Esophagus muscularis mucosa (tissue), 4 donors: Measurements from ENCODE around the gene MMP17. TPM values are rescaled to one million over a fixed set of nuclear protein-coding genes. Genes with fewer than 3 reads are reported as not detected.

Source experiments
- DNase-seq: peaks from one replicate; pipeline ENCODE4 v3.0.0-alpha.2; 2017; ENCODE audit errors: extremely low spot score
- H3K27ac ChIP-seq, 4 donors: fragments of 200-600 bp; sonication (generic); replicated peaks in 1 of 4; 1 replicate in 3 of 4; 2 replicates in 1 of 4; pipeline ENCODE4 v1.5.1; 2016 to 2019; ENCODE audit warnings: mild to moderate bottlenecking in 1 of 4
- H3K27me3 ChIP-seq, 4 donors: fragments of 200-600 bp; sonication (generic); one replicate each; pipeline versions ENCODE4 v1.5.1 to v1.6.0; 2016 to 2019
- H3K36me3 ChIP-seq, 4 donors: fragments of 200-600 bp; sonication (generic); one replicate each; pipeline ENCODE4 v1.5.1; 2016 to 2019
- H3K4me1 ChIP-seq, 4 donors: fragments of 200-600 bp; sonication (generic); one replicate each; pipeline ENCODE4 v1.5.1; 2016 to 2019
- H3K4me3 ChIP-seq, 4 donors: fragments of 200-600 bp; sonication (generic); 1 replicate in 2 of 4; 2 replicates in 2 of 4; pipeline ENCODE4 v1.5.1; 2016 to 2019; ENCODE audit warnings: mild to moderate bottlenecking in 4 of 4, moderate library complexity in 1 of 4
- H3K9me3 ChIP-seq, 4 donors: fragments of 200-600 bp; sonication (generic); 1 replicate in 3 of 4; 2 replicates in 1 of 4; pipeline ENCODE4 v1.5.1; 2016 to 2019
- EP300 ChIP-seq: sonication (generic); formaldehyde crosslinking; IDR thresholded peaks from one replicate; pipeline ENCODE4 v1.6.1; 2017; ENCODE audit warnings: antibody characterized with exemption
- POLR2A ChIP-seq: fragments of 450-650 bp; IDR thresholded peaks from one replicate; pipeline ENCODE4 v1.6.1; 2017; ENCODE audit warnings: antibody characterized with exemption, moderate library complexity, mild to moderate bottlenecking, low read depth
- POLR2AphosphoS5 ChIP-seq, 2 donors: sonication (generic); formaldehyde crosslinking; IDR thresholded peaks; one replicate each; pipeline ENCODE4 v1.6.1; 2017; ENCODE audit warnings: antibody characterized with exemption in 2 of 2
- WGBS: methylation state at CpG from one replicate; pipeline ENCODE4 v1.1.5; 2018; 5-methylcytosine and 5-hydroxymethylcytosine counted together
- intact Hi-C: fragments of 100-400 bp; cut with DNase I; formaldehyde crosslinking; loops from one replicate; pipeline ENCODE4 v1.15.1; 2023
- total RNA-seq, 4 donors: library from RNA; depleted of rRNA; stranded (reverse); fragments of >200 nt; gene quantifications; one replicate each; pipeline versions ENCODE4 v1.1.0 to v1.2.1, GENCODE V29; 2016
- TF ChIP-seq, protein P1 (sequence below), 3 experiments: fragments of 200-600 bp in 2 of 3; fragments of 450-650 bp in 1 of 3; sonication (generic) in 2 of 3; IDR thresholded peaks; one replicate each; pipeline ENCODE4 v1.5.1; 2017 to 2019; ENCODE audit warnings: antibody characterized with exemption in 3 of 3, mild to moderate bottlenecking in 2 of 3, moderate library complexity in 1 of 3

Gene MMP17
- total RNA-seq, 4 donors from 2014 or later, result 2.5 to 5.8 (median 5.1) TPM

DNA sequence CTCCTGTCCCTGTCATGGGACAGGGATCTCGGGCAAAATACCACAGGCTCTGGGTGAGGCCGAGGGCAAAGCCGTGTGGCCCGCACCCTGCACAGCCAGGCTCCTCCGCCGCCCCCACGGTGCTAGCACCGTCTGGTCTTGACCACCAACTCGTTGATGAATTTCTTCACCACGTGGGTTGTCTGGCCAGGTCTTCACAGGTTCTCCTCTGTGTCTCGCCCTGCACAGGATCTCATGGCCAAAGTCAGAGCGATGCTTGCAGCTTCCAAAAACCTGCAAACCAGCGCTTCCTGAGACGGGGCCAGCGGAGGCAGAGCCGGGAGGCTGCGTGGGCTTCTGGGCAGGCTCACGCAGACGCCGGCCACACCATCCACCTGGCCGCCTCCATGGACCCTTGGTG, 29.0 kb upstream of the MMP17 start:
- DNase-seq, result no peak
- intact Hi-C loops, result no loop called here
- Histone ChIP-seq H3K4me1 (peaks cover 0 to 7% (median 6%) of the 10 kb centered on the region in 4 donors), H3K27me3 (no peaks in the 10 kb centered on the region), H3K36me3 (peaks cover 39 to 83% (median 74%) of the 10 kb centered on the region in 4 donors), H3K4me3 (no peak overlapping the region), H3K9me3 (no peaks in the 10 kb centered on the region), H3K27ac (no peak overlapping the region)
- TF ChIP-seq EP300 (no peak), POLR2AphosphoS5 (IDR thresholded peaks at IDR 0.05) (no peak), POLR2A (no peak)
- TF ChIP-seq, protein P1, sequence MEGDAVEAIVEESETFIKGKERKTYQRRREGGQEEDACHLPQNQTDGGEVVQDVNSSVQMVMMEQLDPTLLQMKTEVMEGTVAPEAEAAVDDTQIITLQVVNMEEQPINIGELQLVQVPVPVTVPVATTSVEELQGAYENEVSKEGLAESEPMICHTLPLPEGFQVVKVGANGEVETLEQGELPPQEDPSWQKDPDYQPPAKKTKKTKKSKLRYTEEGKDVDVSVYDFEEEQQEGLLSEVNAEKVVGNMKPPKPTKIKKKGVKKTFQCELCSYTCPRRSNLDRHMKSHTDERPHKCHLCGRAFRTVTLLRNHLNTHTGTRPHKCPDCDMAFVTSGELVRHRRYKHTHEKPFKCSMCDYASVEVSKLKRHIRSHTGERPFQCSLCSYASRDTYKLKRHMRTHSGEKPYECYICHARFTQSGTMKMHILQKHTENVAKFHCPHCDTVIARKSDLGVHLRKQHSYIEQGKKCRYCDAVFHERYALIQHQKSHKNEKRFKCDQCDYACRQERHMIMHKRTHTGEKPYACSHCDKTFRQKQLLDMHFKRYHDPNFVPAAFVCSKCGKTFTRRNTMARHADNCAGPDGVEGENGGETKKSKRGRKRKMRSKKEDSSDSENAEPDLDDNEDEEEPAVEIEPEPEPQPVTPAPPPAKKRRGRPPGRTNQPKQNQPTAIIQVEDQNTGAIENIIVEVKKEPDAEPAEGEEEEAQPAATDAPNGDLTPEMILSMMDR (IDR thresholded peaks at IDR 0.05), result no peak
- 80% methylated on average over 14 of the region's 21 CpGs for WGBS

DNA sequence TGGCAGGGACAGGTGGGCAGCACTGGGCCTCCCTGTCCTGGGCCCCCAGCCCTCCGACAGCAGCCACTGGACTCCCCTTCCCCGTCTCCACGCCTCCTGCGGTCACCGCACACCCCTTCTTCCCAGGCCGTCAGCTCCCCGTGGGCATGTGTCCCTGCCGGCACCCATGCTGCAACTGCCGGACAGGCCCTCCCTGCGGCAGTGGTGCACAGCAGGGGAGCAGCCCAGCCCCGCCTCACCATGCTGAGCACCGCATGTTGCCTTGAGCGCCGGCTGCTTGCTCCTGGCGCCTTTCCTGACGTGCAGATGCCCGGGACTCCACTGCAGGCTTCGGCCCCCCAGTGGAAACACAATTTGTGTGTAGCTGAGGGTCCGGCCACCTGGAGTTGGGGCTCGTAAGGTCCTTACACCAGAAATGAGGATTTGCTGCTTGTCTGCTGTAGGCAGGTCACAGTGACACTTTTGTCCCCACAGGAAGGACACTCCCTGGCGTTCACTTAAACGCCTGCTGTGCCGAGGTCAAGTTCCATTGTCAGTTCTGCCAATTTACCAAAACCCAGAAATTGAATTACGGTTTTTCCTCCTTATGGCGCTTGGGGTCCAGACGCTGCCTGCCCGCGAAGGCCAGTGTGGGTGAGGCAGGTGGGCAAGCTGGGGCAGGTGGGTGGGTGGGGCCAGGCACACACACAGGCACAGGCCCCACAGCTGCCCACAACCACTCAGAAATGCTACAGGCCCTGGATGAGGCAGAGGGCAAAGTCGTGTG, 28.2 kb upstream of the MMP17 start:
- TF ChIP-seq POLR2AphosphoS5 (IDR thresholded peaks at IDR 0.05) (no peak), EP300 (no peak), POLR2A (no peak)
- TF ChIP-seq, protein P1 (IDR thresholded peaks at IDR 0.05), result no peak

DNA sequence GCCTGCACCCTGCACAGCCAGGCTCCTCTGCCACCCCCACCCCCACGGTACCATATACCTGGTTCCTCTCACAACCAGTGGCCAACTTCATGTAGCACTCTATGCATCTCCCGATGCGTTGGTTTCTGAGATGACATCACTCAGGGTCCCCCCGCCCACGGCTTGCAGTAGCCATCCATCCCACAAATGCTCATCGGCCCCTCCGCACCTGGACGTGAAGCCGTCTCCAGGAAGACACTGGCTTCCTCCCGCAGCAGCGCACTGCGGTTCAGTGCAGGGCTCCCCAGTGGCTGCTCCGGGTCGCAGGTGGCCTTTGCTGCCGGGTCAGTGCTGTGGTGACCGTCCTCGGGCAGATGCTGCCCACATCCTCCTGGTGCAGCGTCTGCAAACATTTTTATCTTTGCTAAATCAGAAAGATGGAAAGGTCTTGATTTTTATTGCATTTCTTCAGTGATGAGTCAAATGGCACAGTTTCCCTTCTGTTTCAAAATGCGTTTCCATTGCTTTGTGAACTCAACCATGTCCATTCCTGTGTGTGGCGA, 27.5 kb upstream of the MMP17 start:
- Histone ChIP-seq H3K27ac (no peak overlapping the region), H3K4me1 (peaks cover 0 to 11% (median 8%) of the 10 kb centered on the region in 4 donors), H3K9me3 (no peaks in the 10 kb centered on the region), H3K36me3 (peaks cover 39 to 69% (median 60%) of the 10 kb centered on the region in 4 donors), H3K27me3 (no peaks in the 10 kb centered on the region), H3K4me3 (no peak overlapping the region)
- no peak for TF ChIP-seq POLR2AphosphoS5 (IDR thresholded peaks at IDR 0.05)
- no peak for TF ChIP-seq POLR2A
- TF ChIP-seq, protein P1 (IDR thresholded peaks at IDR 0.05), result no peak
- TF ChIP-seq EP300, result no peak
- no peak for DNase-seq
- WGBS, result 90% methylated on average over 19 of the region's 20 CpGs
- intact Hi-C loops, result no loop called here

More for the DNA sequence above, 28.2 kb upstream of the MMP17 start:
- no peaks in the 10 kb centered on the region for H3K27me3 ChIP-seq
- DNase-seq, result no peak
- peaks cover 0 to 11% (median 8%) of the 10 kb centered on the region in 4 donors for H3K4me1 ChIP-seq
- no peaks in the 10 kb centered on the region for H3K9me3 ChIP-seq
- 88% methylated on average over 16 of the region's 29 CpGs for WGBS
- no peak overlapping the region for H3K27ac ChIP-seq
- peaks cover 39 to 75% (median 67%) of the 10 kb centered on the region in 4 donors for H3K36me3 ChIP-seq
- intact Hi-C loops, result no loop called here
- no peak overlapping the region for H3K4me3 ChIP-seq

DNA sequence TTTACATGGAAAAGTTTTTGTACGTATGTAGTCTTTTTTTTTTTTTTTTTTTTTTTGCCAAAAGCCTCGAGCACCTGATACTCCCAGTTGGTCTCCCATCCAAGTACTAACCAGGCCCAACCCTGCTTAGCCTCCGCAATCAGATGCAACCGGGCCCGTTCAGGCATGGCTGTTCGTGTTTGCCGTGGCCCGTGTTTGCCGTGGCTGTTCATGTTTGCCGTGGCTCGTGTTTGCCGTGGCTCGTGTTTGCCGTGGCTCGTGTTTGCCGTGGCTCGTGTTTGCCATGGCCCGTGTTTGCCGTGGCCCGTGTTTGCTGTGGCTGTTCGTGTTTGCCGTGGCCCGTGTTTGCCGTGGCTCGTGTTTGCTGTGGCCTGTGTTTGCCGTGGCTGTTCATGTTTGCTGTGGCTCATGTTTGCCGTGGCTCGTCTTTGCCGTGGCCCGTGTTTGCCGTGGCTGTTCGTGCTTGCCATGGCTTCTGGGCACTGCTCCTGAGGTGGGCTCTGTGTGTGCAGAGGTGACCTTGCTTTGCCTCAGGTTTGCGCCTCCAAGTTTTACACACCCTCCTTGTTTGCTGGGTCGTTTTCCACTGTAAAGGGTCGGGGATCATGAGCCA, 26.8 kb upstream of the MMP17 start:
- intact Hi-C loops, result no loop called here
- Histone ChIP-seq H3K36me3 (peaks cover 39 to 65% (median 56%) of the 10 kb centered on the region in 4 donors), H3K4me3 (no peak overlapping the region), H3K4me1 (peaks cover 0 to 11% (median 8%) of the 10 kb centered on the region in 4 donors), H3K9me3 (no peaks in the 10 kb centered on the region), H3K27me3 (no peaks in the 10 kb centered on the region), H3K27ac (no peak overlapping the region)
- WGBS, result 81% methylated on average over 18 of the region's 35 CpGs
- DNase-seq, result no peak
- TF ChIP-seq POLR2A (no peak), POLR2AphosphoS5 (IDR thresholded peaks at IDR 0.05) (no peak), EP300 (no peak)
- TF ChIP-seq, protein P1 (IDR thresholded peaks at IDR 0.05), result no peak
